Globus pallidus (tissue), 1 donor: ENCODE results near the gene SETD1B.

Experiments
- DNase-seq: peaks from one replicate; pipeline ENCODE4 v3.0.0-alpha.2; 2015; ENCODE audit warnings: low spot score

SETD1B gene

DNA sequence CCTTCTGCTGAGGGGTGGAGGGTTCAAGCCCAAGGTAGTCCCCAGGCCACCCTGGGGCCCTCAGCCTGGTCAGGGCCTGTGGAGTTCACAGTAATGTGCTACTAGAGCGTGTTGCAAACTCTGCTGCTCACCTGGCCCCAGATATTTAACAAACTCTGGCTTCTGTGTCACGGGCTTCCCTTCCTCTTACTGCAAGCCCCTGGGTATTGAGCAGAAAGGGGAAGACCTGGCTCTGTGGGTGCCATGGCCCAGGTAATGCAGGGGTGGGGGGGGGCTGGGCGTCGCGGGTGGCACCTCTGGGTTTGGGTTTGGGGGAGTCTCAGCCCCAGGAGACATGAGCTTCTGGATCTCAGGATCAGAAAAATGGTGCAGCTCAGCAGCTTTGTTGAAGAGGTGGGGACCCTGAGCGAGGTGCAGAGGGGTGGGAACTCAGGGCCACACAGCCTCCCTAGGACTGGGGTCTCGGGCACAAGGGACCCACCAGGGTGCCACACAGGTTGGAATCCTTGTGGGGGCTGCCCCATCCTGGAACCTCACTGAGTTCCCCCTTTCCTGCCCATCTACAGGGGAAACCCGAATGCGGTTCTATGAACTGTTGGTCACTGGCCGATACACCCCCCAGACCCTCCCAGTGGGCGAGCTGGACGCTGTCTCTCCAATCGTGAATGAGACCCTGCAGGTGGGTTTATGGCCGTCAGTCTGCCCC lies 4.0 kb downstream of the SETD1B start:
- DNase-seq: no peak

DNA sequence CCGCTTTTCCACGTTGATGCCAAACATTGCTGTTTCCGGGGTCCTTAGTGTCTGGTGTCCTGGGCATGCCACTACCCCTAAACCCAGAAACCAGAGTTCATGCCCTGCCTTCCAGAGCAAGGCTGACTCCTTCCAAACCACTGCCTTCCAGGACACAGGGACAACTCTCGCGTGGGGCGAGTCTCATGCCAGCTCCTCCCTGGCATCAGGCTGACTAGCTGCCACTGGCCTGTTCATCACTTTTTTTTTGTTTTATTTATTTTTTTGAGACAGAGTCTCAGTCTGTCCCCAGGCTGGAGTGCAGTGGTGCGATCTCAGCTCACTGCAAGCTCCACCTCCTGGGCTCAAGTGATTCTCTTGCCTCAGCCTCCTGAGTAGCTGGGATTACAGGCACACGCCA lies 4.8 kb downstream of the SETD1B start:
- DNase-seq: no peak

DNA sequence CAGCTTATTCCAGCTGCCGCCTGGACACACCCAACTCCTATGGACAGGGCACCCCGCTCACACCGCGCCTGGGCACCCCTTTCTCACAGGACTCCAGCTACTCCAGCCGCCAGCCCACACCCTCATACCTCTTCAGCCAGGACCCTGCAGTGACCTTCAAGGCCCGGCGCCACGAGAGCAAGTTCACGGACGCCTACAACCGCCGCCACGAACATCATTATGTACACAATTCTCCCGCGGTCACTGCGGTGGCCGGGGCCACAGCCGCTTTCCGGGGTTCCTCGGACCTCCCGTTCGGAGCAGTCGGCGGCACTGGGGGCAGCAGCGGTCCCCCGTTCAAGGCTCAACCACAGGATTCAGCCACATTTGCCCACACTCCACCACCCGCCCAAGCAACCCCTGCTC lies 5.9 kb downstream of the SETD1B start:
- DNase-seq: no peak

DNA sequence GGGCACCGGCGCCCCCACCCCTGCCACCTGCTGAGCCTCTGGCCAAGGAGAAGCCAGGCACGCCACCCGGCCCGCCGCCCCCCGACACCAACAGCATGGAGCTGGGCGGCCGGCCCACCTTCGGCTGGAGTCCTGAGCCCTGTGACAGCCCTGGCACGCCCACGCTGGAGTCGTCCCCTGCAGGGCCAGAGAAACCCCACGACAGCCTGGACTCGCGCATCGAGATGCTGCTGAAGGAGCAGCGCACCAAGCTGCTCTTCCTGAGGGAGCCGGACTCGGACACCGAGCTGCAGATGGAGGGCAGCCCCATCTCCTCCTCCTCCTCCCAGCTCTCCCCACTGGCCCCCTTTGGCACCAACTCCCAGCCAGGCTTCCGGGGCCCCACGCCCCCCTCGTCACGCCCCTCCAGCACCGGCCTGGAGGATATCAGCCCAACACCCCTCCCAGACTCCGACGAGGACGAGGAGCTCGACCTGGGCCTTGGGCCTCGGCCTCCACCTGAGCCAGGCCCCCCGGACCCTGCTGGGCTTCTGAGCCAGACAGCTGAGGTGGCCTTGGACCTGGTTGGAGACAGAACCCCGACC lies 6.5 kb downstream of the SETD1B start:
- no peak for DNase-seq

DNA sequence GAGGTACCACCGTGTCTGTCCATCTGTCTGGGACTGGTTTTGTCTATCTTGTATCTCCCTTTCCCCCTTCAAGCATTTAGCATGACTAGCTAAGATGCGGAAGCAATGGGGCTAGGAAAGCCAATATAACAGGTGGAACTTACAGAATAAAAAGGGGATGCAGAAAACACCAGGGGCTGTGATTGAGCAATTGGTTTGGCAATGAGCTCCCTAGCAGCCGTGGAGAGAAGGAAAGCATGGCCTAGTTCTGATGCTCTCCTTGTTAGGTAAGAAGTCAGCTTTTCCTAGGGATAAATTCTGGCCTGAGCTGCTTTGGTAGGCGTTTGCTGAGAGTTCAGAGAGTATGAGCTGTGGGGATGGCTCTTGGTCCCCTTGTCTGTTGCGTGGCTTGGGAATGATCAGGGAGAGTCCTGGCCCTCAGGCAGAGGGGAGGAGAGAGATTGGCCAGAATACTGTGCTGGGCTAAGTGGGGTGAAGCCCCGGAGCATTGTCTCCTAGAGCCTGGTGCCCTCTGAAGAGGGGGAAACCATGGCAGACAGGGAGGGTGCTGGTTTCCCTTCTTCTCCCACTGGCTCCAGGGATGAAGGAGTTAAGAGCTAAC lies 7.1 kb downstream of the SETD1B start:
- no peak for DNase-seq

DNA sequence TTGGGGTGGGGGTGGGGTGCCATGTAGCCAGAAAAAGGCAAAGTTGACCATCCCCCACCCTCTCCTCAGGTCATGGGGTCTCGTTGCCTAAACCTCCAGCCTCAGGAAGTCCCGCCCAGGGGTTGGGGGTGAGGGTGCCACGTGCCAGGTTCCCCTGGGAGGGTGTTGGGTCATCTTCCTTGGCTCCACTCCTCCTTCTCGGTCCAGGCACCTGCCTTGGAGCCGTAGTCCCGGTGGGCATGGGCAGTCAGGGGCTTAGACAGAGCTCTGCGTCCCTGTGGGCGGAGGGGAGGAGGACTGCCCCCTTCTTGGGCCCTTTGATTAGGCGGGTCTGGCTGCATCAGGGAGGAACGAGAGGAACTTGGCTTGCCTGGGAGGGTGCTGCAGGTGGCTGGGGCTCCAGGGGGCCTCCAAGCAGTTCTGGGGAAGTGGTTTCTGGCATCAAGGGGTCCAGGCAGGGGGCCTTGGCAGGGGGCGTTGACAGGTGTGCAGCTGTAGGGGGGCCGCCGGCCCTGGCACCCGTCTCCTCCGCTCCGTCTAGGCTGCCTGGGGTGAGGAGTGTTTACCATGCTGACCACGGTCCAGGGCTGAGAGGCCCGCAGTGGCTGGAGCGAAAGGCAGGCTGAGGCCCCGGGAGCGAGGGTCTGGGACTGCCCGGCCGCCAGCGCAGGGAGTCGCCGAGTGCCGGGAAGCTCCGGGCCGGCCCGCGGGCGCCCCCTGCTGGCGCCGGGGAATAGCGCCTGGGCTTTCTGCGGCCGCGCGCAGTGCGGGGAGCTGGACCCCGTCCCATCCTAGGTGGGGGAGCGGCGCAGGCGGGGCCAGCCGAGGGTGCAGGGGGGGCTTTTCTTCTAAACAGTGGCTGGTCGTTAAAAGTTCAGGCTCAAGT lies 7.9 kb downstream of the SETD1B start:
- DNase-seq: peak; percentile 52

DNA sequence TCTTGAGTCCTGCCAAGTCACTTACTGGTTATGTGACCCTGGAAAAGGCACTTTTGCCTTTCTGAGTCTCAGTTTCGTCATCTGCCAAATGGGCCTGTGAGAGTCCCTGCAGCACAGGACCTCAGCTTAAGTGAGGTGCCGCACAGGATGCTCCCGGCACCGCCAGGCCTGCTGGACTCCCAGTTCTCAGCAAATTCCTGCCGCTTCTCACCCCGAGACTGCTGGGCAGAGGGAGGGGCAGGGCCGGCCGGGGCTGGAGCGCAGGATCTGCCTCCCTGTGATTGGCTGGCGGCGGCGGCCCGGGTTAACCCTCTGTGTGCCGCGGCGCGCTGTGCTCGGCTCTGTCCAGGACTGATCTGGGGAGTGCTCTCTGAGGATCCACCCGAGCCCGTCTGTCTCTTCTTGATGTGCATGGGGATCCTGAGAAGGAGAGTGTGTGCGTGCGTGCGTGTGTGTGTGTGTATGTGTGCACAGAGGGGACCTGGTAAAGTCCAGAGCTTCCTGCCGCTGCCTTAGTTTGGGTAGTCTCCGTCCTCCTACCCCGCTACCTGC lies 8.6 kb downstream of the SETD1B start:
- no peak for DNase-seq

DNA sequence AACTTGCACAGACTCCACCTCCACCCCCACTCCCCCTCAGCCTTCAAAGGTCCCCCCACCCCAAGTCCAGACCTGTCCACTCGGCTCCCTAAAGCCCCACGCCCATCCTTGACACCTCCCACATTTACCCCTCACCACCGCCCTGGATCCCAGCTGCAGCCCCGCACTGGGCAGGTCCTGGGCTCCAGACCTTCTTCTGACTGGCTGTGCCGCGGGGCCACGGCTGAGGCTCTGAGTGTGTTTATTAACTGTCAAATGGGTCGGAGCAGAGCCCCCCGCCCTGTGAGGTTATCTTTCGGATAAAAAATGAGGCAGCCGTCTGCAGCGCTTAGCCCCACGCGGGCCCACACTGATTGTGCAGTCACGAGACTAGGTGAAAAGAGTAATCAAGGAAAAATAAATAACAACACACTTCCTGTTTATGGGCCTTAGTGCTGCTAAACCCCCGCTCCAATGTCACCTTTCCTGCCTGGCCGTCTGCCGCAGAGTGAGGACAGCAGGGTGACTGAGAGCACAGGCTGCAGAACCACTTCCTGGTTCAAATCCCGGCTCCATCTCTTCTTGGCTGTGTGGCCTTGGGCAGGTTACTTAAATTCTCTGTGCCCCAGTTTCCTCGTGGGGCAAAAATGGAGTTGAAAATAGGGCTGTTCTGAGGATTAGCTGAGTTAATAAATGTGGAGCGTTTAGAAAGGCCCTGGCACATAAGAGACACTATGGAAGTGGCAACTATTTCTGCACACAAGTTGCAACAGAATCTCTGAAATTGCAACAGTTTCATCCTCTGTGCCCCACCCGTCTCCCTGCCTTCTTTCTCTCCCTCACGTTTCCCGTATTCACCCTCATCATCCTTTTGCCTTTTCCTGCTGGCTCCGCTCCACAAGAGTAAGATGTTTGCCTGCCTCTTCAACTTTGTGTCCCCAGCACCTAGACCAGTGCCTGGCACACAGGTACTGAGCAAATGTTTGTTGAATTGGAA lies 9.4 kb downstream of the SETD1B start:
- no peak for DNase-seq

DNA sequence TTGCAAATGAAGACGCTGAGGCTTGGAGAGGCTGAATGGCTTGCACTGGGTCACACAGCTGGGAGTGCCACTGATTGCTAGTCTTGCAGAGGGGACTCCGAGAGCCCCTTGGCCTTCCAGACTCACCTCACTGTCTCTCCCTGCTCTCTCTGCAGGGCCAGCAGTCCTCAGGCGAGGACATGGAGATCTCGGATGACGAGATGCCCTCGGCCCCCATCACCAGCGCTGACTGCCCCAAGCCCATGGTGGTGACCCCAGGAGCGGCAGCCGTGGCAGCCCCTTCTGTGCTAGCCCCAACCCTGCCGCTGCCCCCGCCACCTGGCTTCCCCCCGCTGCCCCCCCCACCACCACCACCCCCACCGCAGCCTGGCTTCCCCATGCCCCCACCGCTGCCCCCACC lies 10.1 kb downstream of the SETD1B start:
- DNase-seq: no peak

DNA sequence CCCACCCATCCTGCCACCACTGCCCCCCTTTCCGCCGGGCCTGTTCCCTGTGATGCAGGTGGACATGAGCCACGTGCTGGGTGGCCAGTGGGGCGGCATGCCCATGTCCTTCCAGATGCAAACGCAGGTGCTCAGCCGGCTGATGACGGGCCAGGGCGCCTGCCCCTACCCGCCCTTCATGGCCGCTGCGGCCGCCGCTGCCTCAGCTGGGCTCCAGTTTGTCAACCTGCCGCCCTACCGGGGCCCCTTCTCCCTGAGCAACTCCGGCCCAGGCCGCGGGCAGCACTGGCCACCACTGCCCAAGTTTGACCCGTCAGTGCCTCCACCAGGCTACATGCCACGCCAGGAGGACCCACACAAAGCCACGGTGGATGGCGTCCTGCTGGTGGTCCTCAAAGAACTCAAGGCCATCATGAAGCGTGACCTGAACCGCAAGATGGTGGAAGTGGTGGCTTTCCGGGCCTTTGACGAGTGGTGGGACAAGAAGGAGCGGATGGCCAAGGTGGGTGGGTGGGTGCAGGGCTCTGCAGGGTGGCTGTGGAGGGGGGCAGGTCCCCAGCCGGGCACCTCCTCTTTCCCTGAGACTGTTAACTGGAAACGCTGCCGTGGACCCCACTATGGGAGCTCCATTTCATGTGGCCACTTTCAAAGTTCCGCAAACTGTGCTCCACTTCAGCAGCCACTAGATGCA lies 10.8 kb downstream of the SETD1B start:
- DNase-seq: no peak

DNA sequence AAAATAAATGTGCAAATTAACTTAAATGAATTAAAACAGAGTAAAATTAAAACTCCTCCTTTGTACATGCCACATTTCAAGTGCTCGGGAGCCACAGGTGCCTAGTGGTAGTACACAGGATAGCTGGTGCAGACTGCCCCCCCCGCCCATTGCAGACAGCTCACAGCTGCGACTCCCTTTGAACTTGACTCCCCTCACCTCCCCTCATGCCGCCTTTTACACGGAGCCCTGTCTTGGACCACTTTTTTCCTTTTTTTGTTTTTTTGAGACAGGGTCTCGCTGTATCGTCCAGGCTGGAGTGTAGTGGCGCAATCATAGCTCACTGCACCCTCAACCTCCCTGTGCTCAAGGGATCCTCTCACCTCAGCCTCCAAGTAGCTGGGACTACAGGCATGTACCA lies 11.5 kb downstream of the SETD1B start:
- DNase-seq: no peak

DNA sequence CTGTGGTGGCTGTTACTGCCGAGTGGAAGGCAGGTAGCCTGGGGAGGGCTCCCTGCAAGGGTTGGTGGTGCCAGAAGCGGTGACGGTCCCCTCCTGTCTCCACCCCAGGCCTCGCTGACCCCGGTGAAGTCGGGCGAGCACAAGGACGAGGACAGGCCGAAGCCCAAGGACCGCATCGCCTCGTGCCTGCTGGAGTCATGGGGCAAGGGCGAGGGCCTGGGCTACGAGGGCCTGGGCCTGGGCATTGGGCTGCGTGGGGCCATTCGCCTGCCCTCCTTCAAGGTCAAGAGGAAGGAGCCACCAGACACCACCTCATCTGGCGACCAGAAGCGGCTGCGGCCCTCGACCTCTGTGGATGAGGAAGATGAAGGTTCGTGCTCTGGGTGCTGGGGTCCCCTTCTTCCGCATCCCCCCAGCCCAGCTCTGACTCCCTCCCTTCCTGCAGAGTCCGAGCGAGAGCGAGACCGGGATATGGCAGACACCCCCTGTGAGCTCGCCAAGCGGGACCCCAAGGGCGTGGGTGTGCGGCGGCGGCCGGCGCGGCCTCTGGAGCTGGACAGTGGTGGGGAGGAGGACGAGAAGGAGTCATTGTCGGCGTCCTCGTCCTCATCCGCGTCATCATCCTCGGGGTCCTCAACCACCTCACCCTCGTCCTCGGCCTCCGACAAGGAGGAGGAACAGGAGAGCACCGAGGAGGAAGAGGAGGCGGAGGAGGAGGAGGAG lies 13.3 kb downstream of the SETD1B start:
- DNase-seq: no peak

DNA sequence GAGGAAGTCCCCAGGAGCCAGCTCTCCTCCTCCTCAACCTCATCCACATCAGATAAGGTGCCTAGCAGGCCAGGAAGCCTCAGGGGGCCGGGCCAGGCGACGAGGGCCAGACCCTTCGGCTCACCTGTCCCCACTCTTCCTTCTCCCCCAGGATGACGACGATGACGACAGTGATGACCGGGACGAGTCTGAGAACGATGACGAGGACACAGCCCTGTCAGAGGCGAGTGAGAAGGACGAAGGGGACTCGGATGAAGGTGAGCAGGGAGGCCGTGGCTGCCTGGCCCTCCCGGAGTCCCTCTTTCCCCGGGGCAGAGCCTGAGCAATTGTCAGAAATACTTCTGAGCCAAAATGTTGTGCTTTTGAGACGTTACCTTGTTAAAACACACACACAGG lies 13.8 kb downstream of the SETD1B start:
- no peak for DNase-seq

DNA sequence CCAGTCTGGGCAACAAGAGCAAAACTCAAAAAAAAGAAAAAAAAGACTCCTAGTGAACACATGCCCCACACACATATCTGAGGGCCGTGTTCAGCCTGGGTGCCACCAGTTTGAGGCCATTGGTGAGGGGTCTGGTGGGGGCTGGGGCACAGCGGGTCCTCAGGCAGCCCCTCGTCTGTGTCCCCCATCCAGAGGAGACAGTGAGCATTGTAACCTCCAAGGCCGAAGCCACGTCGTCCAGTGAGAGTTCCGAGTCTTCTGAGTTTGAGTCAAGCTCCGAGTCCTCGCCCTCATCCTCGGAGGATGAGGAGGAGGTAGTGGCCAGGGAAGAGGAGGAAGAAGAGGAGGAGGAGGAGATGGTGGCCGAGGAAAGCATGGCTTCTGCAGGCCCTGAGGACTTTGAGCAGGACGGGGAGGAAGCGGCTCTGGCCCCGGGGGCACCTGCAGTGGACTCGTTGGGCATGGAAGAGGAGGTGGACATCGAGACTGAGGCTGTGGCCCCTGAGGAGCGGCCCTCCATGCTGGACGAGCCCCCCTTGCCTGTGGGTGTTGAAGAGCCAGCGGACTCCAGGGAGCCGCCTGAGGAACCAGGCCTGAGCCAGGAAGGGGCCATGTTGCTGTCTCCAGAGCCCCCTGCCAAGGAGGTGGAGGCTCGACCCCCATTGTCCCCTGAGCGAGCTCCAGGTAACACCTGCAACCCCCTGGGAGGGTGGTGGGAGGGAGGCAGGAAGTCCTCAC lies 15.6 kb downstream of the SETD1B start:
- no peak for DNase-seq

DNA sequence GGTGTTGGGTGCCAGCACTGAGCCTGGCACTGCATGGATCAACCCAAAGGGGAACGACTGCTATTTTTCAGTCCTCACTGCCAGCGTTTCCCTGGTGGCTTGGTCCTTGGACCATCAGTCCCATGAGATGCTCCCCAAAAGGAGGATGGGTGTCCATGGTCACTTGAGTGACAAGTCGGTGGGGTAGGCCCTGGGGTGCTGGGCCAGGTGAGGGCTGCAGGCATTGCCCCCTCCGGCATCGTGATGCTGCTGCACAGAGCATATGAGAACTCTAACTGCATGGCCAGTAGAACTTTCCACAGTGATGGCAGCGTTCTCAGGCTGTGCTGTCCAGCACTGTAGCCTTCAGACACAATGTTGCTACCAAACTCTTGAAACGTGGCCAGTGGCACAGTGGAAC lies 16.2 kb downstream of the SETD1B start:
- no peak for DNase-seq

DNA sequence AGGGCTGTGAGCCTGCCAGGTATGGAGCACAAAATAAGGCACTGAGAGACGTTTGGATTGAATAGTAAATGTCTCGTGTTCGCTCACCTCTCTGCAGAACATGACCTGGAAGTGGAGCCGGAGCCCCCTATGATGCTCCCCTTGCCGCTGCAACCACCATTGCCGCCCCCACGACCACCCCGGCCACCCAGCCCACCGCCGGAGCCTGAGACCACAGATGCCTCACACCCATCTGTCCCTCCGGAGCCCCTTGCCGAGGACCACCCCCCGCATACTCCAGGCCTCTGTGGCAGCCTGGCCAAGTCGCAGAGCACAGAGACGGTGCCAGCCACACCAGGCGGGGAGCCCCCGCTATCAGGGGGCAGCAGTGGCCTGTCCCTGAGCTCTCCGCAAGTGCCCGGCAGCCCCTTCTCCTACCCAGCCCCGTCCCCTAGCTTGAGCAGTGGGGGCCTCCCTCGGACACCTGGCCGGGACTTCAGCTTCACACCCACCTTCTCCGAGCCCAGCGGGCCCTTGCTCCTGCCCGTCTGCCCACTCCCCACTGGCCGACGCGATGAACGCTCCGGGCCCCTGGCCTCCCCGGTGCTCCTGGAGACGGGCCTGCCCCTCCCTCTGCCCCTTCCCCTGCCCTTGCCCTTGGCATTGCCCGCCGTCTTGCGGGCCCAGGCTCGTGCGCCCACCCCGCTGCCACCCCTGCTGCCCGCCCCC lies 18.7 kb downstream of the SETD1B start:
- no peak for DNase-seq

DNA sequence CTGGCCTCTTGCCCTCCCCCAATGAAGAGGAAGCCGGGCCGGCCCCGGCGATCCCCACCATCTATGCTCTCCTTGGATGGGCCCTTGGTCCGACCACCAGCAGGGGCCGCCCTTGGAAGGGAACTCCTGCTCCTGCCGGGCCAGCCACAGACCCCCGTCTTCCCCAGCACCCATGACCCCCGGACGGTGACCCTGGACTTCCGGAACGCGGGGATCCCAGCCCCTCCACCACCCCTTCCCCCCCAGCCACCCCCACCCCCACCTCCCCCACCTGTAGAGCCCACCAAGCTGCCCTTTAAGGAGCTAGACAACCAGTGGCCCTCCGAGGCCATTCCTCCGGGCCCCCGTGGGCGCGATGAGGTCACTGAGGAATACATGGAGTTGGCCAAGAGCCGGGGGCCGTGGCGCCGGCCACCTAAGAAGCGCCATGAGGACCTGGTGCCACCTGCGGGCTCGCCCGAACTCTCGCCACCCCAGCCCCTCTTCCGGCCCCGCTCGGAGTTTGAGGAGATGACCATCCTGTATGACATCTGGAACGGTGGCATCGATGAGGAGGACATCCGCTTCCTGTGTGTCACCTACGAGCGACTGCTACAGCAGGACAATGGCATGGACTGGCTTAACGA lies 19.4 kb downstream of the SETD1B start:
- DNase-seq: no peak

DNA sequence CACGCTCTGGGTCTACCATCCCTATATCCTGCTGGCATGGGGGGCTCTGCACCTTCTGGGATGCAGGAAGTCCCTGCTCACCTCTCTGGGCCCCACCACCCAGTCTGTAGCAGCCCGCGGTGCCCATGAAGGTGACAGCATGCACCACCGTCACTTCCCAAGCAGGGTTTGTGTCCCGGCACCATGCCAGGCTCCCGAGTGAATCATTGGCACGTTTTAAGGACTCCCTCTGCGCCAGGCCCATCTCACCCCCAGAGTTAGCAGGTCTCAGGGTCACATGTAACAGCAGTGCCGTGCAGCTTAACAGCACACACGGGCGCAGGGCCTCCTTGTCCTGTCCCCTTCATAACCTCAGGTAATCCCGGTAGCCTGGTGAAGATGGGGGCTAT lies 19.9 kb downstream of the SETD1B start:
- DNase-seq: no peak
